B cell (primary cell): Measurements from ENCODE around the gene PARVB.

ENCODE experiments used
- EZH2 ChIP-seq: IDR thresholded peaks from 2 replicates; pipeline ENCODE4 v1.6.1; 2012; ENCODE audit warnings: borderline replicate concordance, low read depth, mild to moderate bottlenecking, moderate library complexity, low read length; ENCODE audit not compliant: insufficient read depth, poor library complexity, severe bottlenecking
- TF ChIP-seq, protein P1 (sequence below): fragments of 200-600 bp; IDR thresholded peaks from one replicate; pipeline ENCODE4 v1.8.0; 2022; ENCODE audit warnings: antibody characterized with exemption, mild to moderate bottlenecking

DNA sequence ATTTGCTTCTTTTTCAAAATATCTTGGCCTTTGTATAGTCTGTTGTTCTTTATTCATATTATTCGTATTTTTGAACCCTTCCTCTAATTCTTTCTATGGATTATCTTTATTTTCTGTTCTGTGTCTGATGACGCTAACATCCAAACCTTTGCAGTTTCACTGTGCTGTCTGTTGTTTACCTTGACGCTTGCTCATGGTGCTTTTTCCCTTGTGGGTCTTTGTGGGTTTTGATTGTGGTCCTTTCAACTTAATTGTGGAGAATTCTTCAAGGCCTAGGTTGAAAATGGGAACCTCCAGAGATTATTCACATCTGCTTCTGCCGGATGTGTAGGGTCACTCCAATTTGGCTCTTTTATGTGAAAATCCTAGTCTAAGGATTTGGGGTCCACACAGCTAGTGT is 191.2 kb downstream of the PARVB start:
- TF ChIP-seq, protein P1, sequence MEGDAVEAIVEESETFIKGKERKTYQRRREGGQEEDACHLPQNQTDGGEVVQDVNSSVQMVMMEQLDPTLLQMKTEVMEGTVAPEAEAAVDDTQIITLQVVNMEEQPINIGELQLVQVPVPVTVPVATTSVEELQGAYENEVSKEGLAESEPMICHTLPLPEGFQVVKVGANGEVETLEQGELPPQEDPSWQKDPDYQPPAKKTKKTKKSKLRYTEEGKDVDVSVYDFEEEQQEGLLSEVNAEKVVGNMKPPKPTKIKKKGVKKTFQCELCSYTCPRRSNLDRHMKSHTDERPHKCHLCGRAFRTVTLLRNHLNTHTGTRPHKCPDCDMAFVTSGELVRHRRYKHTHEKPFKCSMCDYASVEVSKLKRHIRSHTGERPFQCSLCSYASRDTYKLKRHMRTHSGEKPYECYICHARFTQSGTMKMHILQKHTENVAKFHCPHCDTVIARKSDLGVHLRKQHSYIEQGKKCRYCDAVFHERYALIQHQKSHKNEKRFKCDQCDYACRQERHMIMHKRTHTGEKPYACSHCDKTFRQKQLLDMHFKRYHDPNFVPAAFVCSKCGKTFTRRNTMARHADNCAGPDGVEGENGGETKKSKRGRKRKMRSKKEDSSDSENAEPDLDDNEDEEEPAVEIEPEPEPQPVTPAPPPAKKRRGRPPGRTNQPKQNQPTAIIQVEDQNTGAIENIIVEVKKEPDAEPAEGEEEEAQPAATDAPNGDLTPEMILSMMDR: no peak
- no peak for TF ChIP-seq EZH2
